NCI-H2171 treated with DMSO at 0.1 percent for 48 hours (cell line): ENCODE data around the gene SLC11A1.

ENCODE experiments used
- DNase-seq: peaks from one replicate; lab custom pipeline; 2025; lab: John Stamatoyannopoulos, UW

Gene SLC11A1

GRCh38 chr2:218393750-218394290 is 11.7 kb downstream of the SLC11A1 start:
- no peak for DNase-seq

- DNase-seq: no peak
These were observed 12.4 kb downstream of the SLC11A1 start for GRCh38 chr2:218394298-218395089.

GRCh38 chr2:218395090-218395444 is 13.0 kb downstream of the SLC11A1 start:
- no peak for DNase-seq

- no peak for DNase-seq
These were observed 13.4 kb downstream of the SLC11A1 start for GRCh38 chr2:218395456-218395825.

- peak; percentile 94 for DNase-seq
These were observed 14.0 kb downstream of the SLC11A1 start for GRCh38 chr2:218395826-218396687.

GRCh38 chr2:218396688-218397462 is 14.8 kb downstream of the SLC11A1 start:
- DNase-seq: peak; percentile 59

GRCh38 chr2:218397463-218397819 is 15.4 kb downstream of the SLC11A1 start:
- DNase-seq: no peak

- peak; percentile 54 for DNase-seq
These were observed 15.9 kb downstream of the SLC11A1 start for GRCh38 chr2:218397820-218398436.

- peak; percentile 44 for DNase-seq
These were observed 16.6 kb downstream of the SLC11A1 start for GRCh38 chr2:218398437-218399390.

- DNase-seq: peak; percentile 90
These were observed 17.5 kb downstream of the SLC11A1 start, which contains the start of gene CTDSP1 for GRCh38 chr2:218399391-218400166. TSS of gene CTDSP1 (plus strand) at chr2:218399868. CDS start at chr2:218400091, 223 bp downstream.

- DNase-seq: no peak
These were observed 18.3 kb downstream of the SLC11A1 start for GRCh38 chr2:218400167-218400929.

GRCh38 chr2:218400930-218401881 is 19.1 kb downstream of the SLC11A1 start:
- DNase-seq: no peak

GRCh38 chr2:218401890-218402289 is 19.8 kb downstream of the SLC11A1 start:
- DNase-seq: no peak

GRCh38 chr2:218402491-218402901 is 20.4 kb downstream of the SLC11A1 start:
- DNase-seq: no peak

- DNase-seq: no peak
These were observed 20.9 kb downstream of the SLC11A1 start for GRCh38 chr2:218402911-218403411.

- no peak for DNase-seq
These were observed 21.7 kb downstream of the SLC11A1 start for GRCh38 chr2:218403810-218404209.

GRCh38 chr2:218404351-218405085 is 22.4 kb downstream of the SLC11A1 start:
- DNase-seq: no peak
